Smooth muscle cell (in vitro differentiated cells): ENCODE measurements around the gene SSBP3. TPM values are rescaled to one million over a fixed set of nuclear protein-coding genes. Genes with fewer than 3 reads are reported as not detected.

ENCODE experiments used
- DNase-seq: peaks from one replicate; lab custom pipeline; 2025; ENCODE audit not compliant: unreplicated experiment; lab: John Stamatoyannopoulos, UW
- H2AFZ ChIP-seq: fragments of 200-600 bp; sonication (generic); 2 replicates; pipeline ENCODE4 v1.6.0; 2016; ENCODE audit warnings: antibody characterized with exemption, low read depth, mild to moderate bottlenecking
- H3F3A ChIP-seq: fragments of 200-600 bp; sonication (generic); 2 replicates; pipeline ENCODE4 v1.6.0; 2017; ENCODE audit warnings: antibody characterized with exemption, low read depth
- H3K27ac ChIP-seq: fragments of 200-600 bp; sonication (generic); 2 replicates; pipeline ENCODE4 v1.5.1; 2016; ENCODE audit warnings: low read depth, mild to moderate bottlenecking
- H3K27me3 ChIP-seq: fragments of 200-600 bp; sonication (generic); 2 replicates; pipeline ENCODE4 v1.6.1; 2016; ENCODE audit warnings: low read depth, mild to moderate bottlenecking
- H3K36me3 ChIP-seq: fragments of 200-600 bp; sonication (generic); 2 replicates; pipeline ENCODE4 v1.5.1; 2016; ENCODE audit warnings: low read depth
- H3K4me1 ChIP-seq: fragments of 200-600 bp; sonication (generic); 2 replicates; pipeline ENCODE4 v1.5.1; 2016; ENCODE audit warnings: low read depth
- H3K4me2 ChIP-seq: fragments of 200-600 bp; sonication (generic); 2 replicates; pipeline ENCODE4 v1.6.0; 2016; ENCODE audit warnings: mild to moderate bottlenecking
- H3K4me3 ChIP-seq: fragments of 200-600 bp; sonication (generic); 2 replicates; pipeline ENCODE4 v1.5.1; 2016; ENCODE audit warnings: mild to moderate bottlenecking
- H3K79me2 ChIP-seq: fragments of 200-600 bp; sonication (generic); 2 replicates; pipeline ENCODE4 v1.6.0; 2016; ENCODE audit warnings: low read depth, mild to moderate bottlenecking
- H3K9ac ChIP-seq: fragments of 200-600 bp; sonication (generic); 2 replicates; pipeline ENCODE4 v1.6.0; 2016; ENCODE audit warnings: low read depth
- H3K9me3 ChIP-seq: fragments of 200-600 bp; sonication (generic); replicated peaks from 2 replicates; pipeline ENCODE4 v1.5.1; 2016; ENCODE audit warnings: low read depth
- H4K20me1 ChIP-seq: fragments of 200-600 bp; sonication (generic); 2 replicates; pipeline ENCODE4 v1.6.0; 2016; ENCODE audit warnings: low read depth
- CTCF ChIP-seq: fragments of 200-600 bp; sonication (generic); IDR thresholded peaks from 2 replicates; pipeline ENCODE4 v1.5.1; 2017; ENCODE audit warnings: borderline replicate concordance, mild to moderate bottlenecking, antibody characterized with exemption; ENCODE audit not compliant: insufficient read depth, poor library complexity, severe bottlenecking
- WGBS: methylation state at CpG from one replicate; pipeline ENCODE4 v1.1.7; 2016; ENCODE audit warnings: low lambda C conversion rate; 5-methylcytosine and 5-hydroxymethylcytosine counted together
- polyA plus RNA-seq: library from polyadenylated mRNA; unstranded; fragments of >200 nt; fragmentation: Nextera tagmentation; extraction: Ambion mirVana; gene quantifications from 2 replicates; pipeline ENCODE4 v1.2.1, GENCODE V29; 2016
- total RNA-seq: library from RNA; depleted of rRNA; stranded (reverse); fragments of >200 nt; gene quantifications from 2 replicates; pipeline ENCODE4 v1.2.3, GENCODE V29; 2014

SSBP3 gene
- total and polyA plus RNA-seq, 2 experiments from 2014 or later: 26.5 to 30.1 TPM

- no peak overlapping the region for H2AFZ ChIP-seq
- peaks cover 41% of the 10 kb centered on the region for H3K4me1 ChIP-seq
- H3K9ac ChIP-seq: no peak overlapping the region
- no peaks in the 10 kb centered on the region for H3K9me3 ChIP-seq
- no peak overlapping the region for H3K27ac ChIP-seq
- no peak overlapping the region for H3K4me3 ChIP-seq
- no peak for TF ChIP-seq CTCF
- no peak for DNase-seq
- WGBS: 89% methylated on average over 10 of the region's 10 CpGs
- peaks cover 6% of the 10 kb centered on the region for H3F3A ChIP-seq
- H3K4me2 ChIP-seq: no peak overlapping the region
- no peaks in the 10 kb centered on the region for H3K36me3 ChIP-seq
- peaks cover 99% of the 10 kb centered on the region for H4K20me1 ChIP-seq
- H3K79me2 ChIP-seq: peaks cover 81% of the 10 kb centered on the region
- H3K27me3 ChIP-seq: no peaks in the 10 kb centered on the region
Measured at GRCh38 chr1:54292002-54292911, 113.9 kb downstream of the SSBP3 start.

GRCh38 chr1:54291276-54292001 lies 114.8 kb downstream of the SSBP3 start:
- no peak for TF ChIP-seq CTCF
- no peak overlapping the region for H3K4me3 ChIP-seq
- H3K4me2 ChIP-seq: peak overlapping the region; percentile 35
- no peaks in the 10 kb centered on the region for H3K27me3 ChIP-seq
- peaks cover 49% of the 10 kb centered on the region for H3K4me1 ChIP-seq
- H3K79me2 ChIP-seq: peaks cover 80% of the 10 kb centered on the region
- H3F3A ChIP-seq: peaks cover 6% of the 10 kb centered on the region
- H3K9me3 ChIP-seq: no peaks in the 10 kb centered on the region
- no peak overlapping the region for H3K9ac ChIP-seq
- 83% methylated on average over 20 of the region's 20 CpGs for WGBS
- no peak for DNase-seq
- no peak overlapping the region for H2AFZ ChIP-seq
- H3K27ac ChIP-seq: no peak overlapping the region
- H4K20me1 ChIP-seq: peaks cover 99% of the 10 kb centered on the region
- no peaks in the 10 kb centered on the region for H3K36me3 ChIP-seq

- Histone ChIP-seq H3K4me2 (peak overlapping the region; percentile 35), H3K27me3 (no peaks in the 10 kb centered on the region), H3F3A (peaks cover 6% of the 10 kb centered on the region), H3K4me3 (no peak overlapping the region), H3K36me3 (no peaks in the 10 kb centered on the region), H3K4me1 (peaks cover 50% of the 10 kb centered on the region), H2AFZ (no peak overlapping the region), H3K27ac (no peak overlapping the region), H3K9ac (no peak overlapping the region), H4K20me1 (peaks cover 99% of the 10 kb centered on the region), H3K9me3 (no peaks in the 10 kb centered on the region), H3K79me2 (peaks cover 80% of the 10 kb centered on the region)
- no peak for TF ChIP-seq CTCF
- DNase-seq: no peak
- 54% methylated on average over 12 of the region's 12 CpGs for WGBS
Measured at GRCh38 chr1:54290506-54291184, 115.5 kb downstream of the SSBP3 start.
